Measurements from ENCODE around the gene NFE2L2. TPM values are rescaled to one million over a fixed set of nuclear protein-coding genes. Genes with fewer than 3 reads are reported as not detected.

The NFE2L2 gene
- total and polyA plus RNA-seq, 2 donors (not counting 3 experiments of a cell fraction or from before 2014, with no cell fraction given): 57.1 to 66.2 TPM

DNA sequence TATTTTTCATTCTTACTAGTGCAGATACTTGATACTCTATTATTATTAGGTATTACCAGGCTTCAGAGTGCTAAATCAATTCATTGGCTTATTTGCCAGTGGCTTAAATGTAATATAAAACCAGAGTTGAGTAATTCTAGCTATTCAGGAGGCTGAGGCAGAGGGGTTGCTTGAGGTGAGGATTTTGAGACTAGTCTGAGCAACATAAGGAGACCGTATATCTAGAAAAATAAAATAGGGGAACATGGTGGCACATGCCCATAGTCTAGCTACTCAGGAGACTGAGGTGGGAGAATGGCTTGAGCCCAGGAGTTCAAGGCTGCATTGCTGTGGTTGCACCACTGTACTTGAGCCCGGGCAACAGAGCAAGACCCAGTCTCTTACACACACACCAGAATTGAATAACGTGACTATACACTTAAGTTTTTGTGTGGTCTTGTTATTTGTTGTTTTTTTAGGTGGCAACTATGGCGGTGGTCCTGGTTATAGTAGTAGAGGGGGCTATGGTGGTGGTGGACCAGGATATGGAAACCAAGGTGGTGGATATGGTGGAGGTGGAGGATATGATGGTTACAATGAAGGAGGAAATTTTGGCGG lies 47.2 kb downstream of the NFE2L2 start:
- H3K4me1 ChIP-seq (ENCODE audit: control insufficient read depth, extremely low read depth, insufficient read depth, low read length): peaks cover 22% of the 10 kb centered on the region
- H3K9me3 ChIP-seq (replicated peaks; ENCODE audit: control insufficient read depth, insufficient read depth, low read length): no peaks in the 10 kb centered on the region
- intact Hi-C loops (cut with micrococcal nuclease) (no loop called here), dilution Hi-C loops (cut with MboI; ENCODE audit: extremely low pct_ligation_motif_present, low sequenced_read_pairs) (no loop called here)
- BruUV-seq (replicated peaks): no TSS peak
- H4K20me1 ChIP-seq (replicated peaks; ENCODE audit: control insufficient read depth, extremely low read depth, insufficient read depth, low read length): peaks cover 31% of the 10 kb centered on the region
- DNase-seq (ENCODE audit: low read depth, low spot score) (no peak), FAIRE-seq (no peak)
- H3K4me2 ChIP-seq (ENCODE audit: insufficient read depth, low read length): no peak overlapping the region
- TF ChIP-seq MYC (IDR thresholded peaks at IDR 0.05; ENCODE audit: low read depth, low read length) (no peak), FOS (IDR thresholded peaks at IDR 0.05; ENCODE audit: borderline replicate concordance, insufficient read depth, low read length) (no peak), POLR2AphosphoS5 (IDR thresholded peaks at IDR 0.05; ENCODE audit: insufficient read depth, low read depth, low read length) (no peak), JUN (IDR thresholded peaks at IDR 0.05; ENCODE audit: borderline replicate concordance, insufficient read depth, insufficient read length, low read depth) (no peak), EZH2 (IDR thresholded peaks at IDR 0.05; ENCODE audit: borderline replicate concordance, low read depth, low read length, severe bottlenecking) (no peak), POLR2A (IDR thresholded peaks at IDR 0.05; ENCODE audit: low read depth, low read length) (no peak), GATA2 (IDR thresholded peaks at IDR 0.05; ENCODE audit: insufficient read depth, insufficient read length, low read depth, low read length) (no peak)
- TF ChIP-seq, protein P1, sequence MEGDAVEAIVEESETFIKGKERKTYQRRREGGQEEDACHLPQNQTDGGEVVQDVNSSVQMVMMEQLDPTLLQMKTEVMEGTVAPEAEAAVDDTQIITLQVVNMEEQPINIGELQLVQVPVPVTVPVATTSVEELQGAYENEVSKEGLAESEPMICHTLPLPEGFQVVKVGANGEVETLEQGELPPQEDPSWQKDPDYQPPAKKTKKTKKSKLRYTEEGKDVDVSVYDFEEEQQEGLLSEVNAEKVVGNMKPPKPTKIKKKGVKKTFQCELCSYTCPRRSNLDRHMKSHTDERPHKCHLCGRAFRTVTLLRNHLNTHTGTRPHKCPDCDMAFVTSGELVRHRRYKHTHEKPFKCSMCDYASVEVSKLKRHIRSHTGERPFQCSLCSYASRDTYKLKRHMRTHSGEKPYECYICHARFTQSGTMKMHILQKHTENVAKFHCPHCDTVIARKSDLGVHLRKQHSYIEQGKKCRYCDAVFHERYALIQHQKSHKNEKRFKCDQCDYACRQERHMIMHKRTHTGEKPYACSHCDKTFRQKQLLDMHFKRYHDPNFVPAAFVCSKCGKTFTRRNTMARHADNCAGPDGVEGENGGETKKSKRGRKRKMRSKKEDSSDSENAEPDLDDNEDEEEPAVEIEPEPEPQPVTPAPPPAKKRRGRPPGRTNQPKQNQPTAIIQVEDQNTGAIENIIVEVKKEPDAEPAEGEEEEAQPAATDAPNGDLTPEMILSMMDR (IDR thresholded peaks at IDR 0.05; ENCODE audit: extremely low read depth in 1 of 2, insufficient read depth in 1 of 2, low read depth in 1 of 2, low read length in 2 of 2): no peak
- TF ChIP-seq, protein P2, sequence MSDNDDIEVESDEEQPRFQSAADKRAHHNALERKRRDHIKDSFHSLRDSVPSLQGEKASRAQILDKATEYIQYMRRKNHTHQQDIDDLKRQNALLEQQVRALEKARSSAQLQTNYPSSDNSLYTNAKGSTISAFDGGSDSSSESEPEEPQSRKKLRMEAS (IDR thresholded peaks at IDR 0.05; ENCODE audit: insufficient read depth, insufficient read length): no peak
- ChIA-PET POLR2A (no interaction called here), CTCF (interaction anchor here (1.1 to 2.1 kb wide), 2 partner anchors 46 to 53 kb away, joined by 3 to 10 read pairs; no protein-coding TSS in a partner anchor)
- H3K9ac ChIP-seq (replicated peaks; ENCODE audit: extremely low read depth, insufficient read depth, low read length): no peak overlapping the region
- peaks cover 18 to 52% of the 10 kb centered on the region in 2 experiments for H3K36me3 ChIP-seq (ENCODE audit: control insufficient read depth in 2 of 2, extremely low read depth in 1 of 2, insufficient read depth in 2 of 2, low read length in 2 of 2)
- H3K27ac ChIP-seq (ENCODE audit: insufficient read depth, low read depth, low read length): no peak overlapping the region
- no peak overlapping the region for H3K4me3 ChIP-seq (replicated peaks in 1 of 3; ENCODE audit: insufficient read depth in 1 of 3, low read depth in 1 of 3, low read length in 3 of 3)
- peaks cover 70% of the 10 kb centered on the region for H3K79me2 ChIP-seq (ENCODE audit: control insufficient read depth, insufficient read depth, low read length)
- H2AFZ ChIP-seq (ENCODE audit: low read depth, low read length): no peak overlapping the region
- no peaks in the 10 kb centered on the region for H3K9me1 ChIP-seq (replicated peaks; ENCODE audit: control insufficient read depth, extremely low read depth, insufficient read depth, low read length)
- H3K27me3 ChIP-seq (ENCODE audit: control insufficient read depth in 2 of 2, insufficient read depth in 2 of 2, low read length in 2 of 2): no peaks in the 10 kb centered on the region
